Measurements from ENCODE around the gene DEF6.

DNA sequence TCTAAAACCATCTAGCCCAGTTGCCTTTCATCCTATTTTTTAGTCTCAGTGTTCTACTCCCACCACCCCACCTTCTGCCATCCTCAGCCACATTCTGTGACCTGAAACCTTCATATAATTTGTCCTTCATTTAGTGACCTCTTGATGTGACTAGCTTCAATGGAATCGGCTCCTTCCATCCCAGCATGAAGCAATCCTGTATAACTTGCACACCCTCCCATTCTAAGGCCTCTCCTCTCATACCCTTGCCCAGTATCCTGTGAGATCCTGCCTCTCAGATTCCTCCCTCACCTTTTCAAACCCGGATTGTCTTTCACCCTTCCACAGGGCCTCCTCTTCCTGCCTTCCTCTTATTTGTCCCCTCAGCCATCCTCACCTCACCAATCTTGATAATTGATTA lies 35.0 kb upstream of the DEF6 start:
- TF ChIP-seq CTCF (IDR thresholded peaks at IDR 0.05) (no peak), EZH2phosphoT487 (IDR thresholded peaks at IDR 0.05) (no peak), EZH2 (IDR thresholded peaks at IDR 0.05) (no peak)

All from neural progenitor cell (in vitro differentiated cells).